VCaP (cell line): ENCODE measurements around the gene CTNNA1.
A peak's percentile ranks its signal among the peaks of the same experiment; 100 is the strongest.

Source experiments
- H3K27ac ChIP-seq: fragments of 450-650 bp; 2 replicates; pipeline ENCODE4 v1.5.1; 2017
- TF ChIP-seq, protein P1 (sequence below): fragments of 450-650 bp; conservative IDR thresholded peaks from 2 replicates; pipeline ENCODE4 v1.5.1; 2017; ENCODE audit warnings: mild to moderate bottlenecking, moderate library complexity

The CTNNA1 gene

DNA sequence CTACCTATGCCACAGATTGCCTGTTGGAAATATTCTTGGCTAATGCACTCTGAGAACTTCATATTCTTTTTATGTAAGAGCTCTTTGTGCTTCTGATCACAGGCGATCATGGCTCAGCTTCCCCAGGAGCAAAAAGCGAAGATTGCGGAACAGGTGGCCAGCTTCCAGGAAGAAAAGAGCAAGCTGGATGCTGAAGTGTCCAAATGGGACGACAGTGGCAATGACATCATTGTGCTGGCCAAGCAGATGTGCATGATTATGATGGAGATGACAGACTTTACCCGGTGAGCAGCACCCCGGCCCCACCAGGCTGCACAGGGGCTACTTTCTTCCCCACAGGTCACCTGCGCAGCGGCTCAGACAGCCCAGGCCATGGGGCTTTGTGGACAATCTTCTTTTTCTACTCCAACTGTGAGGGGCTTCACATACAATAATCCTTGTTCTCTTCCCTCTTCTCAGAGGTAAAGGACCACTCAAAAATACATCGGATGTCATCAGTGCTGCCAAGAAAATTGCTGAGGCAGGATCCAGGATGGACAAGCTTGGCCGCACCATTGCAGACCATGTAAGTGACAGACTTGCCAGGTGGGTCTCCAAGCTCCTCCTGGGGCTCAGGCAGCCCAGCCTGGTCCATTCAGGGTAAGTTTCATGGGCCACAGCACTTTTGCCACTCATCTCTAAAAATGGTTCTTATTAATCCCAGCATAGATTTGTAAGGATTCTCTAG, 177.3 kb downstream of the CTNNA1 start:
- no peak overlapping the region for H3K27ac ChIP-seq

DNA sequence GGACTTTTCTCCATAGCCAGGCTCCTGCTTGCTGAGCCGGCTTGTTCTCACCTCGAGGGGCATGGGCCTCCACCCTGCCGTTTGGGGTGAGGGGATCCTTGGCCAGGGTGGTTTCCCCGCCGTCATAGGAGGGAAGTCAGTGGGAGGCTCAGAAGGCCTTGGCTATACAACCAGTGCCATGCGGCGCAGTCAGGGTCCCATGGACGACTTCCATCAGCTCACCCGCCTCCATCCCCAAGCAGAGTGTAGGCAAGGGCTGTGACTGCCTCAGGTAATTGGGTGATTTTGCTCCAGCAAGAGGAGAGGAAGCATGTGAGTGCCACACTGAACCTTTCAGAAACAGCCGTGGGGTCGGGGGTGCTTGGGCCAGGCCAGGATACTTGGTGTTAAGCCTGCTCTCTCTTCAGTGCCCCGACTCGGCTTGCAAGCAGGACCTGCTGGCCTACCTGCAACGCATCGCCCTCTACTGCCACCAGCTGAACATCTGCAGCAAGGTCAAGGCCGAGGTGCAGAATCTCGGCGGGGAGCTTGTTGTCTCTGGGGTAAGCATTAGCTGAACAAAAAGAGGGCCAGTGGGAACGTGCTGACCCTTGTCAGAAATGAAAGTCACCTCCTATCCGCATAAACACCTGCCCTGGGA, 179.1 kb downstream of the CTNNA1 start:
- TF ChIP-seq, protein P1, sequence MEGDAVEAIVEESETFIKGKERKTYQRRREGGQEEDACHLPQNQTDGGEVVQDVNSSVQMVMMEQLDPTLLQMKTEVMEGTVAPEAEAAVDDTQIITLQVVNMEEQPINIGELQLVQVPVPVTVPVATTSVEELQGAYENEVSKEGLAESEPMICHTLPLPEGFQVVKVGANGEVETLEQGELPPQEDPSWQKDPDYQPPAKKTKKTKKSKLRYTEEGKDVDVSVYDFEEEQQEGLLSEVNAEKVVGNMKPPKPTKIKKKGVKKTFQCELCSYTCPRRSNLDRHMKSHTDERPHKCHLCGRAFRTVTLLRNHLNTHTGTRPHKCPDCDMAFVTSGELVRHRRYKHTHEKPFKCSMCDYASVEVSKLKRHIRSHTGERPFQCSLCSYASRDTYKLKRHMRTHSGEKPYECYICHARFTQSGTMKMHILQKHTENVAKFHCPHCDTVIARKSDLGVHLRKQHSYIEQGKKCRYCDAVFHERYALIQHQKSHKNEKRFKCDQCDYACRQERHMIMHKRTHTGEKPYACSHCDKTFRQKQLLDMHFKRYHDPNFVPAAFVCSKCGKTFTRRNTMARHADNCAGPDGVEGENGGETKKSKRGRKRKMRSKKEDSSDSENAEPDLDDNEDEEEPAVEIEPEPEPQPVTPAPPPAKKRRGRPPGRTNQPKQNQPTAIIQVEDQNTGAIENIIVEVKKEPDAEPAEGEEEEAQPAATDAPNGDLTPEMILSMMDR: peak; percentile 68
- H3K27ac ChIP-seq: no peak overlapping the region

More for the DNA sequence above, 177.3 kb downstream of the CTNNA1 start:
- TF ChIP-seq, protein P1: no peak

DNA sequence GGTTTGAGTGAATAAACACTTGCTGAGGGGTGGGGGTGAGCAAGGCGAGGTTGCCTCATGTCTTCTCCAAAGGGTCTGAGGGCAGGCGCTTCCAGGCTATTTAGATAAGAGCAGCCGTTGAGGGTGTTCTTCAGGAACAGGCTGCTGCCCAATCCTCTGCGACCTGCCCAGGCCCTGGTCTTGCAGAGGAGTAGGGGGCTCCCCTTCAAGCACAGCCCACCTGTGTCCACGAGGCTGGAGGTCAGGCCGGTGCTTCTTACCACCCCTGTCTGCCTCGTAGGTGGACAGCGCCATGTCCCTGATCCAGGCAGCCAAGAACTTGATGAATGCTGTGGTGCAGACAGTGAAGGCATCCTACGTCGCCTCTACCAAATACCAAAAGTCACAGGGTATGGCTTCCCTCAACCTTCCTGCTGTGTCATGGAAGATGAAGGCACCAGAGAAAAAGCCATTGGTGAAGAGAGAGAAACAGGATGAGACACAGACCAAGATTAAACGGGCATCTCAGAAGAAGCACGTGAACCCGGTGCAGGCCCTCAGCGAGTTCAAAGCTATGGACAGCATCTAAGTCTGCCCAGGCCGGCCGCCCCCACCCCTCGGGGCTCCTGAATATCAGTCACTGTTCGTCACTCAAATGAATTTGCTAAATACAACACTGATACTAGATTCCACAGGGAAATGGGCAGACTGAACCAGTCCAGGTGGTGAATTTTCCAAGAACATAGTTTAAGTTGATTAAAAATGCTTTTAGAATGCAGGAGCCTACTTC, 180.5 kb downstream of the CTNNA1 start:
- no peak overlapping the region for H3K27ac ChIP-seq
- TF ChIP-seq, protein P1: no peak

DNA sequence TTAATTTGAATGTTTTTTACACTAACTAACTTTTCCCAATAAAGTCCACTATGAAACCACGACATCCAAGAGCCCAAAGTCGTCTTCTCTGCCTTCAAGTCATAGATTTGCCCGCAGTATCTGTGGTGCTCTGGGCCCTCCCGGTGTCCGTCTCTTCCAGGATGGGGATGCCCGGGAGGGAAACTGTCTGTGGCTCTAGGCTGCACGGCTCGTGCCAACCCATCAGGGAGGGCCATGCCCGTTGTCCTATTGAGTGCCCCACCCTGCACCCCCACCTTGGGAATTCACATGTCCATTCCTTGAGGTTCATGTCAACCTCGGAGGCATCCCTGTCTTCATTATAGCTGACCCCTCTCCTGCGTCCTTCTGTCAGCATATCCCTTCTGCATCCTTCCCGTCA, 181.7 kb downstream of the CTNNA1 start:
- TF ChIP-seq, protein P1: no peak
- H3K27ac ChIP-seq: no peak overlapping the region

DNA sequence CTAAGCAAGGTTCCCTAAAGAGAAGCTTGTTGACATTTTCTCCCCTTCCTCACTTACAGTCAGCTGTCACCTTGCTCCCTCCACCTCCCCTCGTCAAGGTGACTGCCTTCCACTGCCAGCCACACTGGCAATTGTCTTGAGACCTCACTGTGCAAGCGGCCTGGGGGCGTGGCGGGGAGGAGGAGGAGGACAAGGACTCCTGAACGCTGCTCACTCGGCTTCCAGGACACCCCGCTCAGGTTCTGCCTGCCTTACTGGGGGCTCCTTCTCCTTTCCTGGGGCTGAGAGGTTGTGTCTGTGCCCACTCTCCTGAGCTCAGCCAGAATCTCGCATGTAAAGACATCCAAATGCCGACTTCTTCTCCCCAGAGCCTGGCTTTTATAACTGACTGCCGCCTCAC, 182.2 kb downstream of the CTNNA1 start:
- no peak overlapping the region for H3K27ac ChIP-seq
- TF ChIP-seq, protein P1: no peak

DNA sequence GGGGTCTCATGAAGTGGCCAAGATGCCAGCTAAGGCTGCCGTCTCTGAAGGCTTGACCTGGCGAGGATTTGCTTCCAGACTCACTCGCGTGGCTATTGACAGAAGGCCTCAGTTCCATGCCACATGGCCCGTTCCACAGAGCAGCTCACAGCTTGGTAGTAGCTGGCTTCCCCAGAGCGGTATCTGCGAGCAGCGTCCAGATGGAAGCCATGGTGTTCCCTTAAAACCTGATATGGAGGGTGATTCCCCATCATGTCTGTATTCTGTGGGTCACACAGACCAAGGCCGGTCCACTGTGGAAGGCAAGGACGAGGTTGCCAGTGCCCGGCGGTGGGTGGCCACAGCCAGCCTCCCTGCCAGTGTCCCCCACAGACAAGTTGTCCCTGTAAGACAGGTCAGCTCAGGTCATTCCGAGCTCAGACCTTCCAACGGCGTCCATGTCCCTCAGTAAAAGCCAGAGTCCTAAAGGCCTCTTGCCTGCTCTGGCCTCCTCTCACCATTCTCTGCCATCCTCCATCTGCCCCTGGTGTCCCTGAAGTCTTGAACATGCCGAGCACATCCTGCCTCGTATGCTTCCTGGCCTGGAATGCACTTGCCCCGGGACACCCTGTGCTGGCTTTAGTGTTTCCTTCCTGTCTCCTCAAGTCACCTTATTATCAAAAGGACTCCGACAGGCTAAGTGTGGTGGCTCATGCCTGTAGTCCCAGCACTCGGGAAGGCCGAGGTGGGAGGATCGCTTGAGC, 183.2 kb downstream of the CTNNA1 start:
- TF ChIP-seq, protein P1: no peak
- no peak overlapping the region for H3K27ac ChIP-seq

DNA sequence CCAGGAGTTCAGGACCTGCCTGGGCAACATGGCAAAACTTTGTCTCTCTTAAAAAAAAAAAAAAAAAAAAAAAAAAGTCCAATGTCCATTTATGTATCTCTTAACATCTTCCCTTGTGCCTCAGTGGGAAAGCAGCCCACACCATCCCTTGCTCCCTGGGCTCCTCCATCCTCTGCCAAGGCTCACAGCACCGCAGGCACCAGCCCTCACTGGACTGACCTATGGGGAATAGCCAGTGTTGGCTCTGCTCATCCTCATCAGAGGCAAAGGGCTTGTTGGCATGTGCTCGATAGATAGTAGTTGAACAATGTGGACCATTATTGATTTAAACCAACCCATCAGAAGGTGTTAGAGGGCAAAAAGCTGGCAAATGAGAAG, 183.7 kb downstream of the CTNNA1 start:
- no peak overlapping the region for H3K27ac ChIP-seq
- TF ChIP-seq, protein P1: no peak
